ENCODE data around the gene SELPLG.
A peak's percentile ranks its signal among the peaks of the same experiment; 100 is the strongest.
"Not testable (repeated sequence)": the region's sequence is repeated elsewhere in the genome, so short reads cannot be mapped to it uniquely, and the experiment has no call there.

Gene SELPLG

DNA sequence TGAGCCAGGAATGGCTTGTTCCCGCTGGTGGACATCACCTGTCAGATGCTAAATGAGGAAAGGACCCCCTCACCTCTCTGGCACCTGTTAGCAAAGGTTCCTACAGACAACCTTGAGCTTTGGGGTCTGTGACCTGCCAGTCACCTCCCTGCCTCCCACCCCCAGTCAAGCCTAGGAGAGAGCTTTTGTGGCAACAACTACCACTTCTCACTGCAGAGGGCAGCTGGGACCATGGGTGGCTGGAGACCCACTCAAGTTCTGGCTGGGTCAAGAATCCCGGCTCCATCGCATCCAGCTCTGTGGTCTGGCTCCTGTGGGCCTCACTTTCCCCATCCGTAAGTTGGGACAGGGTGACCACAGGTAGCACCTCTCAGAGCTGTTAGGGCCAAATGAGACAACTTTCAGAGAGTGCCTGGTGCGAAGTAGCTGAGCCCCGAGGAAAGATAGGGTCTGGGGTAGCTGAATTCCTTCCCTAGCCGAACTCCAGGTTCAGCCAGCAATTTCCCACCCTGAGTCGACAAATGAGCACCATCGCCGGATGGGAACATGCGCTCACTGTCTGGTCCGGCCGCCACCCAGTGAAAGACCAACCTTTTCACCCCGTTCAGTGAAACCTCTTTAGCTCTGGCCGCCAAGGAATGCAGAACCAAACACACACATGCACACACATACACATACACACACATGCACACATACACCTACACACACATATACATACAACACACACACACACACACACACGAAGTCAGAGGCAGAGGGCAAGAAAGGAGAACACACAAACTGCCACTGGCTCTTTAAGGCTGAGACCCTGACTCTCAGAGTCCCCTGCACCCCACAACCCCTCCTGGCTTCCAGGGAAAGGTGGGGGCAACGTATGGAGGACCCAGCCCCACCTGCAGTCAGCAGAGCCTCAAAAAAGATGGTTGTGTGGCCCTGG, 37.7 kb downstream of the SELPLG start:
- TF ChIP-seq, protein P1, sequence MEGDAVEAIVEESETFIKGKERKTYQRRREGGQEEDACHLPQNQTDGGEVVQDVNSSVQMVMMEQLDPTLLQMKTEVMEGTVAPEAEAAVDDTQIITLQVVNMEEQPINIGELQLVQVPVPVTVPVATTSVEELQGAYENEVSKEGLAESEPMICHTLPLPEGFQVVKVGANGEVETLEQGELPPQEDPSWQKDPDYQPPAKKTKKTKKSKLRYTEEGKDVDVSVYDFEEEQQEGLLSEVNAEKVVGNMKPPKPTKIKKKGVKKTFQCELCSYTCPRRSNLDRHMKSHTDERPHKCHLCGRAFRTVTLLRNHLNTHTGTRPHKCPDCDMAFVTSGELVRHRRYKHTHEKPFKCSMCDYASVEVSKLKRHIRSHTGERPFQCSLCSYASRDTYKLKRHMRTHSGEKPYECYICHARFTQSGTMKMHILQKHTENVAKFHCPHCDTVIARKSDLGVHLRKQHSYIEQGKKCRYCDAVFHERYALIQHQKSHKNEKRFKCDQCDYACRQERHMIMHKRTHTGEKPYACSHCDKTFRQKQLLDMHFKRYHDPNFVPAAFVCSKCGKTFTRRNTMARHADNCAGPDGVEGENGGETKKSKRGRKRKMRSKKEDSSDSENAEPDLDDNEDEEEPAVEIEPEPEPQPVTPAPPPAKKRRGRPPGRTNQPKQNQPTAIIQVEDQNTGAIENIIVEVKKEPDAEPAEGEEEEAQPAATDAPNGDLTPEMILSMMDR (IDR thresholded peaks at IDR 0.05; ENCODE audit: low read depth, low read length, missing control alignments), result no peak
- no peak for DNase-seq (ENCODE audit: low read depth)
- in situ Hi-C loops (cut with HindIII; ENCODE audit: low sequenced_read_pairs), result no loop called here
- H3K4me3 ChIP-seq (ENCODE audit: low read depth, low read length), result peak overlapping the region; percentile 34

- DNase-seq (ENCODE audit: low read depth), result no peak
- H3K4me3 ChIP-seq (ENCODE audit: low read depth, low read length), result peak overlapping the region; percentile 34
- in situ Hi-C loops (cut with HindIII; ENCODE audit: low sequenced_read_pairs), result no loop called here
- TF ChIP-seq, protein P1 (IDR thresholded peaks at IDR 0.05; ENCODE audit: low read depth, low read length, missing control alignments), result no peak
These were observed 38.6 kb downstream of the SELPLG start for GRCh38 chr12:108594960-108595710.

GRCh38 chr12:108594323-108594903, 39.3 kb downstream of the SELPLG start:
- TF ChIP-seq, protein P1 (IDR thresholded peaks at IDR 0.05; ENCODE audit: low read depth, low read length, missing control alignments), result no peak
- in situ Hi-C loops (cut with HindIII; ENCODE audit: low sequenced_read_pairs), result no loop called here
- H3K4me3 ChIP-seq (ENCODE audit: low read depth, low read length), result no peak overlapping the region
- DNase-seq (ENCODE audit: low read depth), result no peak

DNA sequence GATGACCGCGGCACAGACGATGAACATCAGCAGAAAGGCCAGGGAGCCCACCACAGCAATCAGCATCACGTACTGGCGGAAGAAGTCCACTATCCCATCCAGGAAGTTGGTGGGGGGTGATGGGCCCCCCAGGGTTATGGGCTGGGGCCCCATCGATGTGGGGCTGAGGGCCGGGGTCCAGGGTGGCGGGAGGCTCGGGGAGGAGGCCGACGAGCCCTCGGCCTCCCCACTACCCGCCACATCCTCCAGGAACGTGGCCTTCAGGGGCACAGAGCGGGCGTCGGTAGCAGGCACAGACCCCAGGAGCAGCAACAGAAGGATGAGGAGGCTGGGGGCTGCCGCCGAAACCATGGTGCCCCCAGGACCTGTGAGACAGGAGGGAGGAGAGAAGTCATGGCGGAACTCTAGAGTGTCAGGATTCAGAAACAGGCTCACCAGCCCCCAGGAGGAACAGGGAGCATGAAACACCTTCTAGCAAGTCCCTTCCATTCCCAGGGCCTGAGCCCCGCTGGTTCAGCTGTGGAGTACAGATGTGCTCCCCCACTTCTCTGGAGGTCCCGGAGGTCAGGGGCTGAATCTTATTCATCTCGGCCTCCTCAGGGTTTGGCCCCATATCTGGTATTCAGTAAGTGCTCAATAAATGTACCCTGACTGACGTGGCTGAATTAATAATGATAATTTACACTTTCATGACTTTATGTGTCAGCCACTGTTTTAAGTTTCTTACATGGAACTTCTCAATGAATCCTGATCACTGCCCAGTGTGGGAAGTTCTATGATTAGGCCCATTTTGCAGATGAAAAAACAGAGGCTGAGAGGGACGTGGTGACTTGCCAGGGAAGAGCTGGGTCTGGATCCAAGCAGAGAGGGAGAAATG, 41.4 kb downstream of the SELPLG start:
- in situ Hi-C loops (cut with HindIII; ENCODE audit: low sequenced_read_pairs), result no loop called here
- no peak overlapping the region for H3K4me3 ChIP-seq (ENCODE audit: low read depth, low read length)
- TF ChIP-seq, protein P1 (IDR thresholded peaks at IDR 0.05; ENCODE audit: low read depth, low read length, missing control alignments), result no peak
- DNase-seq (ENCODE audit: low read depth), result no peak

DNA sequence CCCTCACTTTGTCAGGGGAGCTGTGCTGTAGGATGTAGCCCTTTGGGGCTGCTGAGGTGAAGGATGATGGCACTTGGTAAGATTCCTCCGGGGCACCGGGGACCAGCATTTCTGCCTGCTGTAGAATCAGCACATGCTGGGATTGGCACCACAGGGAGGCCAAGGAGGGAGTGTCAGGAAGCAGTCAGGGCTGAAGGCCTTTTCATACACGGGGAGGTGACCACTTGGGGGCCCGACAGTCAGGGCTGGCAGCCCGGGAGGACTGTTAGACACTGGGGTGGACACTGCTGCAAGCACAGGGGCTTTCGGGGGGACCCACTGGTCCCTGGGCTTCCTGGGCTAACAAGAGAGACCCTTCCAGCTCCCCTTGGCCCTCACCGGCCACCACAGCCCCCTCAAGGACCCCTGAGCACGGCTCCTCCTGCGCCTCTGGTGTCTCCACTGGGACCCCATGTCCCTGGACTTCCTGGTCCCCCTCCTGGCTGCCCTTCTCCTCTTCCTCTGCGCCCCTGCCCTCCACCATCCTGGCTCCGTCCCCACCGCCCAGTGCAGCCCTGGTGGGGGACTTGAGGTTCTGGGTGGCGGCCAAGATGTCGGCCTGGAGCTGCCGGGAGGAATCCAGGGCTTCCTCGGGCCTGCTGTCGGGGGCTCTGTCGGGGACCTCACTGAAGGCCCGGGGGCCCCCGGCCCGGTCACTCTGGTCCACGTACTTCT, 42.3 kb downstream of the SELPLG start:
- no peak overlapping the region for H3K4me3 ChIP-seq (ENCODE audit: low read depth, low read length)
- TF ChIP-seq, protein P1 (IDR thresholded peaks at IDR 0.05; ENCODE audit: low read depth, low read length, missing control alignments), result no peak
- in situ Hi-C loops (cut with HindIII; ENCODE audit: low sequenced_read_pairs), result no loop called here
- DNase-seq (ENCODE audit: low read depth), result no peak

GRCh38 chr12:108590463-108590862, 43.2 kb downstream of the SELPLG start:
- DNase-seq (ENCODE audit: low read depth); in situ Hi-C loops (cut with HindIII; ENCODE audit: low sequenced_read_pairs); H3K4me3 ChIP-seq (ENCODE audit: low read depth, low read length): not testable (repeated sequence)
